Activated CD4-positive, alpha-beta T cell treated with anti-CD3 and anti-CD28 coated beads, Interleukin-2, Interleukin-6, amounts not matched to agents 100 ng/mL and 50 ng/mL, durations not matched to agents 16 hours and 8 hours (primary cell): ENCODE measurements around the gene ITPRID2.

ENCODE experiments used
- DNase-seq: peaks from one replicate; pipeline ENCODE4 v3.0.0-alpha.2; 2020

The ITPRID2 gene

DNA sequence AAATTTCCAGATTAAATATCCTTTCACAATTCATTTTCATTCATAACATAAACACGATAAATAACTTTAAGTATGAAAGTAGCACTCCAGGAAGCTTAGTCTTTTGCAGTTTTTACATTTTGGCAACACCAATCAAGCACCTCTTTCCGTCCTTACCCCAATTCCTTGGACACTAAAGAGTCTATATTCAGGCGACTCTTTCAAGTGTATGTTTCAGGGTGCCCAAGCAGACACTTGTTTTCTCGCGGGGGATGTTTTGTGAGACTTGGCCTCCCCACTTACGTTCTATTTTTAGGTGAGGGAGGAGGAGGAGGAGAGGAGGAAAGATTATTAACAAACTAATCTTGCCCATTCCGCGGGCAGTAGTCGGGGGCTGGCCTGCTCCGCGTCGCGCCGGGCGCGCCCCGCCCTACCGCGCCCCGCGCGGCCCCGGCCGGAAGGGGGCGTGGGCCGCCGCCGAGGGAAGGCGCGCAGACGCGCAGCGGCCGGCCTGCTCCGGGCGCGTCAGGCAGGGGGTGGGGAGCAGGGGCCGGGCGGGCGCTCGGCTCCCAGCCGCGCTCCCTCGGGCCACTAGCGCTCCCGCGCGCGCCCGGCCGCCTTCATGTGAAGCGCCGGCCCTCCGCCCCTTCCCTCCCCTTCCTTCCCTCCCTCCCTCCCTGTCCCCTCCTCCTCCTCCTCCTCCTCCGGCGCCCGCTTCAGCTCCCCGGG, at the start of gene ITPRID2:
ITPRID2 (plus strand) TSS at position 473 of the 708 bp plus-strand sequence. CDS start 337 bp downstream, outside the sequence.
- DNase-seq, result peak; percentile 85

DNA sequence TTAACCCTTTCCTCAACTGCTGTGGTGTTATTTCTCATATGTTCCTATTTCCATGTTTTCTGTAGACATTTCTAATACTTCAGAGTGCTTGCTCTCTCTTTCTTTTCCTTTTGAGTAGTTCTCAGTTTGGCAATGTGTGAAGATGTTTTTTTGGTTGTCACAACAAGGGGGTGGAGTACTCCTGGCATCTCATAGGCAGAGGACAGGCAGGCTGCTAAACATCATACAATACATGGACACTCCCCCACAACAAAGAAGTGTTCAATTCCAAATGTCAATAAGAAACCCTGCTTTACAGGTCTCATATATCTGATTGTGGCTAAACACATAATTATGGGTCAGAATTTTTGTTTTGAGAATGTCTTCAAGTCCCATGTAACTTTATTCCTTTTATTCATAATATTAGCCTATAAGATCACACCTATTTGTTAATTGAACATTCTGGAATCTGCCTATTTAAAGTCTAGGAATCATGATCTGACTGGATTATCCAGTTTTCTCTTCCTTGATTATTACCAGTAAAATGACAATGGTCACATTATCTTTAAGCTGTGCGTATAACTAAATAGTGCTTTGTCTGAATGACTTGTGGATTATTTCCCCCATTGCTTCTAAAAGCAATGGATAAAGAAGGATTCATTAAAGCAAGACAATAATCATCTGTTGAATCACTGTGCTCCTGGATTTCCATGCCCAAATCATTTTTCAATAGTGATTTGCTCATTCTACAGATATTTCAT, 46.8 kb upstream of the ITPRID2 start:
- no peak for DNase-seq

DNA sequence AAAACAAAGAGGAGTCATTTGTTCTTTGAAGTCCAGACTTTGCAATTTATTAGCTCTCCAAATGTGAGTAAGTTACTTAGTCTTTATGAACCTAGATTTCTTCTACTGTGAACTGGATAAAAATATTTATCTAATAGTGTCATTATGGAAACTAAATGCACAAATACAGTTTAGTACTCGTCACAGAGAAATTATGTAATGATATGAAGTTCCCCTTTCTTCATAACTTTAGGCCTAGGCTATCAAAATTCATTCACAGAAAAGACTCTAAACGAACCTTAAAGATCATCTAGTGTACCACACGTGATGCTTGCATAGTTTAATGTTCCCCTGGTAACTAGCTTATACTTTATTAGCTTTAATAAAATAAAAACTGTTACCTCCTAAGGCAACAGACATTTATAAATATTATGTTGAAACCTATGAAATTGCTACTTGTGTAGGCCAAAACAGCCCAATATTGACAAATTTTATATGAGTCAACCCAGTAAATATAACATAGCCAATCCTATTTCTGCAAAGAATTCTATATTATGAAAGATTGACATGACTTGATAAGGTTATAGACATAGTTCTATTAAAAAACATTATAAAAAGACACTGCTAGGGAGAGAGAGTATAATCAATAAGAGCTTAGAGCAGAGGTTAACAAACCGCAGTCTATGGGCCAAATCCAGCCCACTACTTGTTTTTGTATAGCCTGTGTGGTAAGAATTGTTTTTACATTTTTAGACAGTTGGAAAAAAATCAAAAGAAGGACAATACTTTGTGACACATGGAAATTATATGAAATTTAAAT, 44.9 kb upstream of the ITPRID2 start:
- DNase-seq, result no peak

DNA sequence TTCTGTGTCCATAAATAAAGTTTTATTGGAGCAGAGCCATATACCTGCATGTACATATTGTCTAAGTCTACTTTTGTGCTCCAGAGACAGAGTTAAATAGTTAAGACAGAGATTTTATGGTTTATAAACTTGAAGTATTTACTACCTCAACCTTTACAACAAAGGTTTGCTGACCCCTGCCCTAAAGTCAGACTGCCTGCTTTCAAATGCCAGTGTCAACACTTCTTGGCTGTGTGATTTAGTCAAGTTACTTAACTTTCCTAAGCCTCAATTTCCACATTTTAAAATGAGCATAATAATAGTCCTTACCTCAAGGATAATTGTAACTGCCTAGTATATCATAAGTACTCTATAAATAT, 44.4 kb upstream of the ITPRID2 start:
- no peak for DNase-seq

DNA sequence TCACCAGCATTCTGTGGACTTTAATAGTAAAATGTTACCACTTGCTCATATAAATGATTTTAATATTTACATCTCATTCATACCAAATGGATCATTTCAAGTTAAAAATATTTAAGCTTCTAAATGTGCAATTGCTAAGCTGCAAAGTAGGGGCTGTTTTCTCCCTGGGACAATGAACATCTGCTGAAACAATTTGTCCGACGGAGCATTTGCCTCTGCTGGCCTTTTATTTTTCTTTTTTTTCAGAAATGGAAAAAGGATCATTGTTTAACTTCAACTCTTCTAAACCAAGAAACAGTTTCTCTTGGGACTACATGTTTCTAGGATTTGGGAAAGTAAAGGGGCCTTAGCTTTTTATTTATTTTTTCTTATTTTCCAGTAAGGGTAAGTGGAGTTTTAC, 43.8 kb upstream of the ITPRID2 start:
- DNase-seq, result no peak

DNA sequence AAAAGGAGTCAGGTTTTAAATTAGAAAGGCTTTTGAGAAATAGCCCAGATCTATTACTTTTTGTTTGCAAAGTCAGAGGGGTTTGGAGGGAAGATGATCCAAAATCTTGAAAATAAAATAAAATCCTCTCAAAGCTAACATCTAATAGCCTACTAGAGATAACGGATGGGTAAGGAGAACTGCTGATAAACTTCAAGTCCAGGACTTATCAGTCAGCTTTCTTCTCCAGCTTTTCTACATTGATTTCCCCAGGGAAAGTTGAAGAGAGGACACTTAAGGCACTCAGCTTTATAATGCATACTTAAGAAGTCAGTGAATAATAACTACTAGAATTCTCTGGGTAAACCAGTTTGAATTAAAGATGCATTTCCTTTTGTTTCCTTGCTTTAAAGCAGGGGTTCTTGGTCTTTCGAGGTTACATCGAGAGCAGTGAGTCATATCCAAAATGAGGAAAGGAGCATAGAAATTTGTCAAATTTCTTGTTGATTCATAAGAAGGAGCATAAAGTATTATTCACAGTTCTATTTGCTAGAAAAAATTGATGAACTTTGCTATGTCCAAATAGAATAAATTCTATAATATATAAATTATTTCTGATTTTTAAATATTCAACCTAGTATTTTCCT, 43.2 kb upstream of the ITPRID2 start:
- DNase-seq, result peak; percentile 15

DNA sequence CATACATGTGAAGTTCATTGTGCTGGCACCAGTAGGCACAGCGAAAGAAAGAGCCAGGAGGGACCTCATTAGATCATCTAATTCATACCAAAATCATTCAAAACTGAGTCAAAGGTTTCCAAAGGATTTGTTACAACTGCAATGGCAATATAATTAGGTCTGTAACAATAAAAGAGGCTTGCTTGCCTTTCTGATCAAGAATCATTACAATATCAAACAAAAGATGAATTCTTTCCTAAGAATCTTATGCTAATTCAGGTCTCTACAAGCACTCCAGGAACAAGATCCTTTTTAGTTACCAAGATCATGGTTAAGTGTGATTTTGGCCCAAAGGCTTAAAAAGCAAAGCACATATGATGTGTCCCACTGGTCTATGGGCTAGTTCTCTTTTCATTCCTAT, 41.9 kb upstream of the ITPRID2 start:
- no peak for DNase-seq

DNA sequence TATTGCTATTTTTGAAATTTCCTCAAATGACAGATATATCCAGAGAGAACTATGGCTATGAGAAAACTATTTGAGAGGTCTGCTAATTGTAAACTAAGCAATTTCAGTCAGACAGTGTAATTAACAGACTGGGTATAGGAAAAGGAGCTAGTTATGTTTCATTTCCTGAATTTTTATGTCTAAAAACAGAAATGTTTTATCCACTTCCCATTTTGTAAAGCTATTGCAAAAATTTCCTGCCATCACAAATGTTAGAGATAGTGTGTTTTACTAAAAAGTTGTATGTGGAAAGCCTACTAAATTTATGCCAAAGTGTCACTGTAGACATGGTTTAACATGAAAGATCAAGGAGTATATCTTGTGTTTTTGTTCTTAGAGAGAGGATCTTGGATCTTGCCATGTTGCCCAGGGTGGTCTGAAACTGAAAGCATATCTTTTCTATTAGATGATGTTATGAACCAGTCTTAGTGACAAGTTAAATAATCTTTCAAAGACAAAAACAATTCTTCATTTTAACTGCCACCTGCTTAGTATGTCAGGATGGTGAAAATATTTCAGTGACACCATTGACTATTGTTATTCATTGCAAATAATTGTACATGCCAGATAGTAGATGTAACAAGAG, 40.5 kb upstream of the ITPRID2 start:
- no peak for DNase-seq

DNA sequence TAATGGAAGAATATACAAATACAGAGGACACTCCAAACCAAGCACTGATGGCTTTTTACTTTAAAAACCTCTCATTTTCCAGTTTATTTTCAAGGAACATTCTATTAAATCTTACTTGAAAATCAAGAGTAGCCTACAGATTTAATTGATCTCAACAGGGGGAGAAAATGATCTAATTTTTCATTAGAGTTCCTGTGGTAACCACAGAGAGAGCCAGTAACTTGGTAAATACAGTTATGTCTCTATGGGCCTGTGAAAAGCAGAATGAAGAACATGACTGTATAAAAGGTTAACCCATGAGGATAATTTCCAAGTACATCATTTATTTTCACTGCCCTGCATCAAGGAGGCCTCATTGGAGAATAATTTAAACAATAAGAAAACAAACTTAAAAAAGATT, 39.8 kb upstream of the ITPRID2 start:
- DNase-seq, result no peak

DNA sequence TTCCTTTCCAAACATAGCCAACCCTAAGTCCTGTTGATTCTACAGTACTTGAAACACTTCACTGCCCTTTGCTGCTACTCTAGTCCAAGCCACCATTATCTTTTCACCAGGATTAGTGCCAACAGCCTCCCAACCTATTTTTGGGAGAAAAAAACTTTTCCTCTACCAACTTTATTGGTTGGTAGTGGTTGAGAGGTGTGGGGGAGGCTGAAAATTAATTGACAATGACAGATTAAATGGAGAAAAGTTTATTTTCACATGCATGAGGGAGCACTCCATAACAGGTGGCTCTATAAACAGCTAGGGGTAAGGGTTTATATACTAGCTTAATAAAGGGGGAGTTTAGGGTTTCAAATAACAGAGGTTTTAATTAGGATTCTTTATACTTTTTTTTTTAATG, 37.8 kb upstream of the ITPRID2 start:
- DNase-seq, result no peak

DNA sequence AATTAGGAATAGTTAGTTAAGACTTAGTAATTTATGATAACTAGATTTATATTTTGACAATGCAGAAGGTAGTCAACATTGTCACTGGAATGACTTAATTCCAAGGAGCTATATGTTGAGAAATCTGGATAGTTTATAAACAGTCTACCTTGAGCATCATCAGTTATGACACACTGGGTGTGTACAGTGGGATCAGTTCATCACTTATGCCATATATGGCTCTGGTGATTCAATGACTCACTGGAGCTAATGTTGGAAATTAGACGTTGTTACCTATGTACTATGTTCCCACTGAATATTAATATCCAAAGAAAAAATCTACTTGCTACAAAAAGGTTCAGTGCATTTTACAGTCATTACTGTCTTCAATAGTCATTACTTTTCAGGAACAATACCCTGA, 34.0 kb upstream of the ITPRID2 start:
- DNase-seq, result no peak

DNA sequence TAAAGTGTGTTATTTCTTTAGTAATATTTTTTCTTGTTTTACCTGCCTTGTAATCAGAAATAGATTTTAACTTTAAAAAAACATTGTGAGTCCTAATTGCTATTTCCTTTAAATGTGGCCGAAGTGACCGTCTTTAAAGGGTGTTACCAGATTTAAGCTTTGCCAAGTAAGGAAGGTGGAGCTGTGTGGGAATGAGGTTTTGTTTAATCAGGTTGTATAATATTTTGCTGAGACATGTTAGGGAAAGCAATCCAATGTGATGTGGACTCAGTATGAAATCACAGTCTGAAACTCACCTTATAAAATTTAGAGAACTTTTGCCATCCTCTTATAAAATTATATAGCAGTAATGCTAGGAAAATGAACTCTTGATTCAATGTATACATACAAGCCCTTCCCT, 32.9 kb upstream of the ITPRID2 start:
- no peak for DNase-seq

DNA sequence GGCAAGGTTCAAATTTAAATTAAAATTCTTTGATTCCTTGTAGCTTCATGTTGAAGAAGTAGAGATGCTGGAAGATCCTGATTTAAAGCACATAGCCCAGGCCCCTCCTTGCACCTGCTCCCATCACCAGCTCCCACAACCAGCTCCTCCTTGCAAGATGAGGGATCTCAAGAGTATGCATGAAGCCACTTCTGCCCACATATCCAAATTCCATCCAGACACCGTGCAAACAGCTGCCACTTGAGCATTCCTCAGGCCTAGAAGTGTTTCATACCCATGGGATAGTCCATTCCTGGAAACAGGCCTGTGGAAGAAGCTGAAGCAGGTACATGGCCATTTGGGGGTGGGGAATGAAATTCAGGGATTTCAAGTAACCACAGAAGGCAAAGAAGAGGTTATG, 32.4 kb upstream of the ITPRID2 start:
- no peak for DNase-seq

DNA sequence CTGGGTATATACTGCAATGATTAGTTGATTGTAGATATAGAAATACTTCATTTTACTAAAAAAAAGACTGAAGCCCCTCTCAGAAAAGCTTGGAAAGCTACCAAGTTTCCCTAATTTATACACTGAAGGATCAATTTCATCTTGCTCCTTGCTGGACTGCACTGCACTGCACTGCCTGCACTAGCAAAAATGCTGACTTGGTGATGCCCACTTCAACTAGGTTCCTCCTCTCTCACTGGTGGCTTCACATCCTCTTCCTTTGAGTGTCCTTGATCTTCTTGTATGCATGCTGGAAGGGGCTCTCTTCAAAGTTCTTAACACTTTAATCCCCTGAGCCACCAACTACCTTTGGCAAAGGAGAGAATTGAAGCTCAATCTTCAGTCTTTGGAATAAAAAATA, 31.7 kb upstream of the ITPRID2 start:
- DNase-seq, result no peak

DNA sequence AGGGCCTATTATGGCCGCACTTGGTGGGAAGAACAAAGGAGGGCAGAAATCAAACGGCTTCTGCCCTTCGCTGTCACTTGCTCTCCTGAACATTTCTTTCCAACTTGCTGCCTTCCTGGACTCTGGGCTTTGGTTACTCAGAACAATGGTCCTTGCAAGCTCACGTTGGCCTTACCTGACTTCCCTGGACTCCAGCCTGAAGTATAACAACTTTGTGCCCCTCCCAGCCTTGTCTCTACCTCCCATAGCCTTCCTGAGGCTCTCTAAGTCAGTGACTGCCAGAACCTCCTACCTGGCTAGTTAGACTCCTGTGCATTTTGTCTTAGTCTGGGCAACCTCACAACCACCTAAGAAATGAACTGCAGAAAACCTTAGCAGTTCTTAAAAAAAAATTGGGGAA, 30.2 kb upstream of the ITPRID2 start:
- DNase-seq, result no peak

DNA sequence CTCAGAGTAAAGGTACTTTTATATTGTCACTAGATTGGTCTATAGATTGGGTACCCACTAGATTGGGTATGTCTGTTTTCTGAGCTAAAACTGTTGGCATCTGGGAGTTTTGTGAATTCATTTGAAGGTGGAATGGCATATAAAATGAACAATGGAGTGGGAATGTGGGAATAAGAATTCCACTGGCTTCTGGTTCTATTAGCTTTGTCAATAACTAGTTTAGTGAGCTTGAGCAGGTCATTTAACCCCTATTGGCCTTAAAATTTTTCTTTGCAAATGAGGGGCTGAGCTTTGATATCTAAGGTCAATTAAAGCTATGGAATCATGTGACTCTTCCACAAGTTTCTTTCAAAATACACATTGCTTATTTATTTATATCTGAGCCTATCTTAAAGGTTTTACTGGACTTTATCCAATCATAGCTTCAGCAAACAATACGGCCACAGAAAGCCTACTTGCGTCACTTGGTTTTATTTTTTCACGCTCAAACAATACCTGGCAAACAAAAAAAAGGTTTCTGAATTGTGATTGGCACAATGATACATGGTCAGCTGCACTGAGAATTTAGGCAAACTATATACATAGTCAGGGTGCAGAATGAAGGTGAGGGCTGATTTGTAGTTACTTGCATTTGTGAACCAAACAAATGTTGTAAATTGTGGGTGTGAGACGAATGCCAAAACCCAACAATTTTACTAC, 28.8 kb upstream of the ITPRID2 start:
- no peak for DNase-seq

DNA sequence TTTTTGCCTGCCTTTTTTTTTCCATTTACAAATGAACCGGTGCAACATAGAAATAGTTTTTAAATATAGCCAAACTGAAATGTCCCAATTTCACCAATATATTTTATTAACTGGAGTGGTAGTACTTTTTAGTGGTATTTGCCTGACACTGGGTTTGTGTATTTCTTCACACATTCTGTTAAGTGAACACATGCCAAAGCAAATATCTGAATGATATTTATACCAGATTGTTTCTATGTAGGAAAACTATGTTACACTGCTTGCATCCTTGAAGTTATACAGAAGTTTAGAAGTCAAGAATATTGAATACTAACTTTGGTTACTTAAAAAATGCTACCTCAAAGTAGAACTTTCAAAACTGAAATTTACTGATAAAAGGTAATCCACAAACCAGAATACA, 19.4 kb upstream of the ITPRID2 start:
- DNase-seq, result no peak

DNA sequence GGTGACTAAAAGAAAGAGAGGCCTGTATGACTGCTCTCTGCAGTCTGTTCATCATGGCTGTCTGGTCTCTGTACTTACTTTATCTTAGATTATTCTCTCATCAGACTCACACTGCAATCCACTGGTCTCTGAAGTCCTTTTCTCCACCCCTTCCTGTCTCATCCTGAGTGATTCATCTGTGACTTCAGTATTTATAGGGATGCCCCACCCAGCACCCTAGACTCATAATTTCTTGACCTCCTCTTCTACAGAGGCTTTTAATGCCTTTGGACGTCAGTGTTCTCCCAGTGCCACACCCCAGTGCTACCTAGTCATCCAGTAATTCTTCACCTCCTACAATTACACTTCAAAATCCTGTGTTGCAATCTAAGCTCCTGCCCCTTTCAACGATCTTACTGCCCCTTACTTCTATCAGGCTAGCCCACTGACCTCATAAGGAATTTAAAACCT, 14.9 kb upstream of the ITPRID2 start:
- peak; percentile 1 for DNase-seq

DNA sequence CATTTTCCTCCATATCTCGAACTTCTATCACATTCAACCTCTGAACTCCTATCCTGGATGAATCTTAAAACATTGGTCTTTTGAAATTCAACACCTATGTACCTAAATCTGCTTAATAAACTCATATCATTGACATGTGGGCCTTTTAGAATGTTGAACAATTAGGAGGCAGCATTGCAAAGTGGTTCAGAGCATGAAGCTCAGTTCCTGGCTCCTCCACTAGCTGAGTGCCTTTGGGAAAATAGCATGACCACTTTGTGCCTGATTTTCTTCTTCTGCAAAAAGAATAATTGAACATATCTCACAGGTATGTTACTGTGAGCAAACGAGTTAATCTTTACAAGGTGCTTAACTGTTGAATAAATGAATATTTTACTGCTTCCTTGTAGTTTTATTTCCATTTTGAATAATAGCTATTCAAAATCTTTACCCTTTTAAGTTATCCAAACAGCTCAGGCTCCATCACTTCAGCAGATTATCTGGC, 14.3 kb upstream of the ITPRID2 start:
- DNase-seq, result no peak

DNA sequence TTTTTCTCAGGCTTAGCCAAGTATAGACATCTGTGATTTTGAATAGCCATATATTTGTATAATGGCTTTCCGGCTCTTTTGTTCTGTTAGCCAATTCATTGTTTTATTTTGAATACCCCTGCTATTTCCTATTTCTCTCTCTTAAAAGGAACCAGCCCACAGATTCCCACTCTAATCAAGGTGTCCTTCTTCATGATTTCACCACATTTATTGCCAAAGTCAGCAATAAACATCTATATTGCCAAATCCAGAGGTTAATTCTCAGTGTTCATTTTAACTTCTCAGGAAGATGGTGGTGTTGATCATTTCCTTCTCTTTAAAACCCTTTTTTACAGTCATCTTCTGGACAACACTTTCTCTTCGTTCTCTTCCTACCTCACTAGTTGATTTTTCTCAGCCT, 13.1 kb upstream of the ITPRID2 start:
- no peak for DNase-seq

DNA sequence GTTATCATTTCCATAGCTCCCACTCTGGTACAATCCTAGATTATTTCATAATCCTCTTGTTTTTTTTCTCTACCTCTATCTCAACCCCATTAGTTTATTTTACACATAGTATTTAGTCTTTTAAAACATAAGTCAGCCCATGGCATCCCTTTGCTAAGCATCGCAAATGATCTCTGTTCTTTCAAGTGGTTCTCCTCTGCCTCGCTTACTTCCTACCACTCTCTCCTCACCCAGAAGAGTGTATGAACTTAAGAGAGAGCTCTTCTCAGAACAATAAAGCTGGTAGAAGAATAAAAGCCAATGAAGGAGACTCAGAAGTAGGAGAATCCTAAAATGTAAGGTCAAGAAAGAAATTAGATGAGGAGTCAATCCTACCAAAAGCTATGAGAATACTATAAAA, 12.2 kb upstream of the ITPRID2 start:
- DNase-seq, result no peak
